Lung (tissue), 12 donors: ENCODE results near the gene TMCO4. TPM values are rescaled to one million over a fixed set of nuclear protein-coding genes. Genes with fewer than 3 reads are reported as not detected.
"Not testable (repeated sequence)": the region's sequence is repeated elsewhere in the genome, so short reads cannot be mapped to it uniquely, and the experiment has no call there.

ENCODE experiments used
- ATAC-seq: fragments of 200-7000 bp; cut with Tn5 transposase; one replicate; pipeline ENCODE4 v1.9.1; 2020; ENCODE audit warnings: moderate number of reproducible peaks; ENCODE audit not compliant: insufficient read depth, low FRiP score
- DNase-seq, 3 donors: peaks; one replicate each; pipeline ENCODE4 v3.0.0-alpha.2; 2013 to 2017
- H3K27ac ChIP-seq, 2 donors: one replicate each; pipeline ENCODE4 v1.5.1; 2013; ENCODE audit warnings: mild to moderate bottlenecking in 2 of 2, moderate library complexity in 2 of 2, control low read depth in 1 of 2, inconsistent platforms in 1 of 2, low read depth in 1 of 2, low read length in 1 of 2
- H3K27me3 ChIP-seq, 3 donors: one replicate each; pipeline ENCODE4 v1.5.1; 2013; ENCODE audit warnings: low read length in 2 of 3; ENCODE audit not compliant: control insufficient read depth in 3 of 3, insufficient read depth in 3 of 3
- H3K36me3 ChIP-seq, 4 donors: one replicate each; pipeline ENCODE4 v1.5.1; 2013; ENCODE audit warnings: low read length in 4 of 4, mild to moderate bottlenecking in 1 of 4, moderate library complexity in 1 of 4; ENCODE audit not compliant: control insufficient read depth in 4 of 4, insufficient read depth in 4 of 4
- H3K4me1 ChIP-seq, 5 donors: one replicate each; pipeline ENCODE4 v1.5.1; 2013; ENCODE audit warnings: low read length in 5 of 5, mild to moderate bottlenecking in 2 of 5, moderate library complexity in 1 of 5; ENCODE audit not compliant: control insufficient read depth in 5 of 5, insufficient read depth in 5 of 5
- H3K4me3 ChIP-seq: one replicate; pipeline ENCODE4 v1.5.1; 2013; ENCODE audit warnings: mild to moderate bottlenecking, control low read depth, moderate library complexity
- H3K9ac ChIP-seq, 2 donors: one replicate each; pipeline ENCODE4 v1.5.1; 2013; ENCODE audit warnings: low read length in 2 of 2, control low read depth in 1 of 2; ENCODE audit not compliant: insufficient read depth in 1 of 2
- H3K9me3 ChIP-seq, 4 donors: one replicate each; pipeline ENCODE4 v1.5.1; 2013; ENCODE audit warnings: low read length in 3 of 4, mild to moderate bottlenecking in 1 of 4, moderate library complexity in 1 of 4; ENCODE audit not compliant: control insufficient read depth in 4 of 4, insufficient read depth in 3 of 4
- CTCF ChIP-seq: IDR thresholded peaks from 2 replicates; pipeline ENCODE4 v1.5.1; 2012; ENCODE audit warnings: mild to moderate bottlenecking; ENCODE audit errors: control extremely low read depth, extremely low read depth
- WGBS, 2 donors: extraction: QIAGEN DNeasy Blood & Tissue Kit; methylation state at CpG; one replicate each; pipeline ENCODE4 v1.1.7; 2013; 5-methylcytosine and 5-hydroxymethylcytosine counted together
- polyA plus RNA-seq, 2 donors: library from polyadenylated mRNA; stranded (reverse); fragments of 200-250 nt; gene quantifications; one replicate each; pipeline ENCODE4 v1.2.1, GENCODE V29; 2013
- total RNA-seq, 2 donors: library from RNA; depleted of rRNA in 1 of 2; stranded (reverse); fragments of >200 nt in 1 of 2; gene quantifications; one replicate each; pipeline ENCODE4 v1.2.1, GENCODE V29; 2014 to 2021
- donor health status: control.
- donor health status: control.
- donor health status: Bipolar disorder and iron deficiency.
- donor health status: healthy.
- donor health status: DM: yes; HTN: yes; CAD: no.

The TMCO4 gene
- total and polyA plus RNA-seq, 4 donors: 14.3 to 27.8 (median 19.5) TPM

GRCh38 chr1:19818324-19818723 is 18.6 kb upstream of the TMCO4 start:
- H3K27ac ChIP-seq: no peak overlapping the region
- no peaks in the 10 kb centered on the region for H3K36me3 ChIP-seq
- ATAC-seq (no peak), DNase-seq (no peak)
- 91 to 95% methylated on average over 3 of the region's 3 CpGs for WGBS, 2 donors
- H3K27me3 ChIP-seq: no peaks in the 10 kb centered on the region
- H3K4me1 ChIP-seq: peaks cover 0 to 6% (median 3%) of the 10 kb centered on the region in 5 donors
- no peak for TF ChIP-seq CTCF
- no peak overlapping the region for H3K9ac ChIP-seq
- no peak overlapping the region for H3K4me3 ChIP-seq
- H3K9me3 ChIP-seq: no peaks in the 10 kb centered on the region

GRCh38 chr1:19817160-19817559 is 17.4 kb upstream of the TMCO4 start:
- WGBS, 2 donors: 77 to 82% methylated on average over 5 of the region's 5 CpGs
- no peak for TF ChIP-seq CTCF
- Histone ChIP-seq H3K4me1 (peaks cover 0 to 6% (median 3%) of the 10 kb centered on the region in 5 donors), H3K4me3 (no peak overlapping the region), H3K9ac (no peak overlapping the region), H3K9me3 (no peaks in the 10 kb centered on the region), H3K36me3 (no peaks in the 10 kb centered on the region), H3K27ac (no peak overlapping the region), H3K27me3 (no peaks in the 10 kb centered on the region)
- DNase-seq (no peak), ATAC-seq (no peak)

- H3K27me3 ChIP-seq, H3K36me3 ChIP-seq, DNase-seq, H3K9me3 ChIP-seq, H3K27ac ChIP-seq, H3K4me3 ChIP-seq, ATAC-seq, H3K4me1 ChIP-seq, H3K9ac ChIP-seq: not testable (repeated sequence)
- 53 to 68% methylated on average over 1 of the region's 1 CpG for WGBS, 2 donors
Measured at GRCh38 chr1:19816737-19817086, 17.0 kb upstream of the TMCO4 start.

- ATAC-seq (no peak), DNase-seq (peak in 2 of 3 donors; percentile 10 to 29)
- WGBS, 2 donors: 63 to 68% methylated on average over 15 of the region's 15 CpGs
- no peak for TF ChIP-seq CTCF
- Histone ChIP-seq H3K36me3 (no peaks in the 10 kb centered on the region), H3K27me3 (no peaks in the 10 kb centered on the region), H3K27ac (no peak overlapping the region), H3K9ac (no peak overlapping the region), H3K4me1 (peaks cover 0 to 6% (median 3%) of the 10 kb centered on the region in 5 donors), H3K4me3 (no peak overlapping the region), H3K9me3 (no peaks in the 10 kb centered on the region)
Measured at GRCh38 chr1:19815801-19816736, 16.4 kb upstream of the TMCO4 start.
